ENCODE measurements around the gene SLC4A5.

- peak; percentile 91 for TF ChIP-seq TP53 (CRISPR knock-in tag; IDR thresholded peaks at IDR 0.05)
- peak; percentile 97 for TF ChIP-seq TEAD1 (CRISPR knock-in tag; IDR thresholded peaks at IDR 0.05)
- TF ChIP-seq CTCF (IDR thresholded peaks at IDR 0.05), result peak; percentile 80
- TF ChIP-seq MAX (CRISPR knock-in tag; IDR thresholded peaks at IDR 0.05), result peak; percentile 98
- TF ChIP-seq ZNF263 (CRISPR knock-in tag; IDR thresholded peaks at IDR 0.05; ENCODE audit: low read depth), result no peak; the same call in 1 of the 2 replicates
- peak; percentile 79 for TF ChIP-seq ATF1 (CRISPR knock-in tag; IDR thresholded peaks at IDR 0.05)
- 0 out of 2 replicates have a peak, but pooled peaks have one; percentile 73 for TF ChIP-seq NR2C2 (CRISPR knock-in tag; IDR thresholded peaks at IDR 0.05)
- TF ChIP-seq JUN (CRISPR knock-in tag; IDR thresholded peaks at IDR 0.05), result peak; percentile 91
These were observed 144.5 kb downstream of the SLC4A5 start, which contains the start of gene MTHFD2 for GRCh38 chr2:74198461-74199274.
